HepG2 (cell line): Measurements from ENCODE around the gene GNG12. TPM values are rescaled to one million over a fixed set of nuclear protein-coding genes. Genes with fewer than 3 reads are reported as not detected.
A peak's percentile ranks its signal among the peaks of the same experiment; 100 is the strongest.

Source experiments
- AKAP8 ChIP-seq: sonication (generic); formaldehyde crosslinking; IDR thresholded peaks from 2 replicates; pipeline ENCODE4 v1.5.1; 2020; ENCODE audit warnings: mild to moderate bottlenecking, missing genetic modification reagents
- CBX2 ChIP-seq, 2 experiments: fragments of 200-600 bp in 1 of 2; sonication (generic); formaldehyde crosslinking in 1 of 2; IDR thresholded peaks; 2 replicates each; pipeline versions ENCODE4 v1.7.0 to v1.8.1; 2018 to 2022; ENCODE audit warnings: low read depth in 2 of 2, low read length in 1 of 2, mild to moderate bottlenecking in 1 of 2, missing genetic modification reagents in 1 of 2
- FOXK1 ChIP-seq: sonication (generic); formaldehyde crosslinking; IDR thresholded peaks from 2 replicates; pipeline ENCODE4 v1.4.0; 2020; ENCODE audit warnings: low read depth, missing genetic modification reagents, borderline replicate concordance
- HNF1A ChIP-seq, 2 experiments: sonication (generic) in 1 of 2; formaldehyde crosslinking in 1 of 2; IDR thresholded peaks; 2 replicates each; pipeline versions ENCODE4 v1.4.0 to v1.6.1; 2016 to 2020; ENCODE audit warnings: borderline replicate concordance in 1 of 2, low read depth in 1 of 2, mild to moderate bottlenecking in 1 of 2, missing genetic modification reagents in 1 of 2
- HNF1B ChIP-seq: sonication (generic); formaldehyde crosslinking; IDR thresholded peaks from 2 replicates; pipeline ENCODE4 v1.5.1; 2020; ENCODE audit warnings: mild to moderate bottlenecking, moderate library complexity, missing genetic modification reagents
- HNRNPH1 ChIP-seq: fragments of 200-400 bp; formaldehyde crosslinking; optimal IDR thresholded peaks from 2 replicates; pipeline ENCODE3; 2017; ENCODE audit warnings: mild to moderate bottlenecking, low read depth, low read length
- NBN ChIP-seq: fragments of 450-650 bp; conservative IDR thresholded peaks from 2 replicates; pipeline ENCODE4 v1.6.1; 2017
- NR2F6 ChIP-seq, 2 experiments: IDR thresholded peaks; 2 replicates each; pipeline ENCODE4 v1.6.1; 2016; ENCODE audit warnings: antibody characterized with exemption in 1 of 2, mild to moderate bottlenecking in 1 of 2
- PRDM15 ChIP-seq: sonication (generic); formaldehyde crosslinking; IDR thresholded peaks from 2 replicates; pipeline ENCODE4 v1.4.0; 2020; ENCODE audit warnings: missing genetic modification reagents
- RNF2 ChIP-seq: fragments of 450-650 bp; conservative IDR thresholded peaks from 2 replicates; pipeline ENCODE4 v1.6.1; 2016; ENCODE audit warnings: low read depth
- SATB2 ChIP-seq: sonication (generic); formaldehyde crosslinking; IDR thresholded peaks from 2 replicates; pipeline ENCODE4 v1.5.0; 2020; ENCODE audit warnings: missing genetic modification reagents
- SOX6 ChIP-seq, 2 experiments: fragments of 450-650 bp in 1 of 2; sonication (generic) in 1 of 2; formaldehyde crosslinking in 1 of 2; IDR thresholded peaks; 2 replicates each; pipeline versions ENCODE4 v1.4.0 to v1.6.1; 2017 to 2020; ENCODE audit warnings: antibody characterized with exemption in 1 of 2, mild to moderate bottlenecking in 1 of 2, missing genetic modification reagents in 1 of 2
- TP53 ChIP-seq: sonication (generic); formaldehyde crosslinking; conservative IDR thresholded peaks from 2 replicates; pipeline ENCODE4 v1.4.0; 2020; ENCODE audit warnings: missing genetic modification reagents
- ZBTB2 ChIP-seq: sonication (generic); formaldehyde crosslinking; IDR thresholded peaks from 2 replicates; pipeline ENCODE4 v1.8.0; 2022; ENCODE audit warnings: low read depth, missing genetic modification reagents
- ZFY ChIP-seq: sonication (generic); formaldehyde crosslinking; IDR thresholded peaks from 2 replicates; pipeline ENCODE4 v1.4.0; 2020; ENCODE audit warnings: missing genetic modification reagents
- ZNF563 ChIP-seq: sonication (generic); formaldehyde crosslinking; IDR thresholded peaks from 2 replicates; pipeline ENCODE4 v1.8.0; 2022; ENCODE audit warnings: mild to moderate bottlenecking, moderate library complexity, missing genetic modification reagents
- ZNF780A ChIP-seq: sonication (generic); formaldehyde crosslinking; IDR thresholded peaks from 2 replicates; pipeline ENCODE4 v1.8.0; 2022; ENCODE audit warnings: mild to moderate bottlenecking, missing genetic modification reagents, moderate library complexity
- polyA plus RNA-seq, 8 experiments: library from polyadenylated mRNA; depleted of rRNA in 3 of 8; stranded (reverse) in 7 of 8; unstranded in 1 of 8; fragments of >200 nt; fragmentation: Illumina TruSeq in 4 of 8; extraction: Trizol in 4 of 8; gene quantifications; 2 replicates each; pipeline versions ENCODE4 v1.2.1 to v1.2.3, GENCODE V29; 2011 to 2016; ENCODE audit warnings: low read depth in 4 of 8, missing spikeins in 1 of 8, mixed read lengths in 1 of 8; ENCODE audit not compliant: insufficient read depth in 1 of 8
- total RNA-seq, 5 experiments: library from RNA; depleted of rRNA; stranded (reverse); fragments of >200 nt; fragmentation: Illumina TruSeq; extraction: Trizol; gene quantifications; 2 replicates each; pipeline ENCODE4 v1.2.3, GENCODE V29; 2016; ENCODE audit warnings: low read depth in 1 of 5

GNG12 gene
- total and polyA plus RNA-seq, 2 of the 13 experiments (the other 11 are each of a cell fraction or from before 2014, with no cell fraction given): 0.11 TPM

- TF ChIP-seq HNF1A (IDR thresholded peaks at IDR 0.05; ENCODE audit: low read depth): peak; percentile 69; the same call in 1 of the 2 replicates
- TF ChIP-seq HNF1A (CRISPR knock-in tag; IDR thresholded peaks at IDR 0.05; ENCODE audit: borderline replicate concordance): peak; percentile 76; the same call in 1 of the 2 replicates
- TF ChIP-seq ZBTB2 (CRISPR knock-in tag): no peak
- TF ChIP-seq CBX2 (IDR thresholded peaks at IDR 0.05; ENCODE audit: low read depth, low read length): no peak
- TF ChIP-seq CBX2 (CRISPR knock-in tag; IDR thresholded peaks at IDR 0.05; ENCODE audit: low read depth): no peak
- 0 out of 2 replicates have a peak, but pooled peaks have one; percentile 9 for TF ChIP-seq NR2F6 (IDR thresholded peaks at IDR 0.05)
- TF ChIP-seq NR2F6 (CRISPR knock-in tag; IDR thresholded peaks at IDR 0.05): no peak
- no peak for TF ChIP-seq ZNF780A (CRISPR knock-in tag)
- TF ChIP-seq HNF1B (CRISPR knock-in tag): peak; percentile 44; the same call in 1 of the 2 replicates
- TF ChIP-seq AKAP8 (CRISPR knock-in tag): no peak
- no peak for TF ChIP-seq HNRNPH1
- no peak for TF ChIP-seq SOX6 (IDR thresholded peaks at IDR 0.05)
- peak; percentile 56; the same call in 1 of the 2 replicates for TF ChIP-seq SOX6 (CRISPR knock-in tag; IDR thresholded peaks at IDR 0.05)
- no peak for TF ChIP-seq RNF2
- no peak for TF ChIP-seq FOXK1 (CRISPR knock-in tag)
- TF ChIP-seq SATB2 (CRISPR knock-in tag): no peak
- no peak for TF ChIP-seq ZFY (CRISPR knock-in tag)
- TF ChIP-seq TP53 (CRISPR knock-in tag): no peak
- no peak for TF ChIP-seq PRDM15
- TF ChIP-seq NBN: no peak
- TF ChIP-seq ZNF563: no peak
Measured at GRCh38 chr1:67724928-67725560, 108.2 kb downstream of the GNG12 start (continued).
